Inflammatory macrophage treated with lipopolysaccharide for 4 hours (primary cell): Measurements from ENCODE around the gene PTH2R.
"Not testable (repeated sequence)": the region's sequence is repeated elsewhere in the genome, so short reads cannot be mapped to it uniquely, and the experiment has no call there.

ENCODE experiments used
- DNase-seq: peaks from one replicate; pipeline ENCODE4 v3.0.0-alpha.2; 2020

The PTH2R gene

GRCh38 chr2:208406474-208407451, at the start of gene PTH2R:
PTH2R (plus strand) TSS chr2:208406792; CDS start chr2:208407044, 252 bp downstream.
- no peak for DNase-seq

- DNase-seq: no peak
Observed at GRCh38 chr2:208356846-208357574, 49.6 kb upstream of the PTH2R start.

GRCh38 chr2:208358758-208359631, 47.6 kb upstream of the PTH2R start:
- DNase-seq: peak; percentile 51

GRCh38 chr2:208359632-208359986, 47.0 kb upstream of the PTH2R start:
- peak; percentile 18 for DNase-seq

GRCh38 chr2:208360259-208361076, 46.1 kb upstream of the PTH2R start:
- no peak for DNase-seq

- DNase-seq: no peak
Observed at GRCh38 chr2:208361077-208361441, 45.5 kb upstream of the PTH2R start.

GRCh38 chr2:208363485-208363884, 43.1 kb upstream of the PTH2R start:
- no peak for DNase-seq

- DNase-seq: peak; percentile 83
Observed at GRCh38 chr2:208366215-208367127, 40.1 kb upstream of the PTH2R start.

GRCh38 chr2:208369091-208369490, 37.5 kb upstream of the PTH2R start:
- DNase-seq: no peak

- no peak for DNase-seq
Observed at GRCh38 chr2:208370881-208371633, 35.5 kb upstream of the PTH2R start.

GRCh38 chr2:208371634-208371935, 35.0 kb upstream of the PTH2R start:
- no peak for DNase-seq

- peak; percentile 58 for DNase-seq
Observed at GRCh38 chr2:208373460-208374089, 33.0 kb upstream of the PTH2R start.

- no peak for DNase-seq
Observed at GRCh38 chr2:208375491-208376068, 31.0 kb upstream of the PTH2R start.

GRCh38 chr2:208377344-208377860, 29.2 kb upstream of the PTH2R start:
- DNase-seq: not testable (repeated sequence)

- no peak for DNase-seq
Observed at GRCh38 chr2:208379192-208379591, 27.4 kb upstream of the PTH2R start.

- DNase-seq: no peak
Observed at GRCh38 chr2:208384637-208385036, 22.0 kb upstream of the PTH2R start.

GRCh38 chr2:208386541-208386940, 20.1 kb upstream of the PTH2R start:
- peak; percentile 88 for DNase-seq

- no peak for DNase-seq
Observed at GRCh38 chr2:208389940-208390339, 16.7 kb upstream of the PTH2R start.

GRCh38 chr2:208392300-208392699, 14.3 kb upstream of the PTH2R start:
- DNase-seq: no peak
